HG03558 (cell line): Measurements from ENCODE around the gene LRRC74A.

ENCODE experiments used
- ATAC-seq: cut with Tn5 transposase; IDR thresholded peaks from one replicate; pipeline ENCODE4 v1.9.1; 2021; ENCODE audit warnings: moderate number of reproducible peaks; ENCODE audit not compliant: unreplicated experiment; ENCODE audit errors: extremely low read depth

Gene LRRC74A

DNA sequence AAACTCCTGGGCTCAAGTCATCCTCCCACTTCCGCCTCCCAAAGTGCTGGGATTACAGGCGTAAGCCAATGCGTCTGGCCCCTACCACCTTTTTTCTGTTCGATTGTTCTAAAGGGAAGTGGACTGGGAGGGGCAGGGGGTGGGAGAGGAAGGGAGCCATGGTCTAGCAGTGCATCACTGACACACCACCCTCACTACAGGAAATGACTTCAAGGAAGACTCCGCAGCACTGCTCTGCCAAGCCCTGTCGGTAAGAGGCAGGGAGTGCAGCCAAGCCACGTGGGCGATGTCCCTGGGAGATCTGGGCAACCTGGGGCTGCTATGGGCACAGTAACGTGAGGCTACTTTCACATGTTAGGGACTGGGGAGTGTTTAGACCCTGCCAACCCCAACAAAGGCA, 18.0 kb downstream of the LRRC74A start:
- no peak for ATAC-seq

- ATAC-seq, result no peak
Observed at GRCh38 chr14:76846331-76847047, 20.3 kb downstream of the LRRC74A start.

- ATAC-seq, result no peak
Observed at GRCh38 chr14:76848879-76849278, 22.7 kb downstream of the LRRC74A start.

DNA sequence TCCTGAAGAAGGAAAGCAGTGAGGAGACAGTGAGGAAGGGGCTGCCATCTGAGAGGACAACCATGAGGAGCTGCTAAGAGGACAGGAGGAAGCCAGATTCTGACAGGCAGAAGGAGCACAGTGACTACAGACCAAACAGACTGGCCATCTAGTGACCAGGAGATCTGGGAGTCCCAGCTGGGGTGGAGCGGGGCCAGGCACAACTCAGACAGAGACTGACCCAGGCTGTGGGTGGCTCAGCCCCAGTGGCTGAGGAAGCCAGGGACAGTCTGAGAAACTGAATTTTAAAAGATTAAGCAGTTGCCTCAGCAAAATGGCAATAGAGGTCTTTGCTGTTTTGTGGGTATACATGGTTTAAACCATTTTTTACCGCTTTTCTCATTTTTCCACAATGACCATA, 28.9 kb downstream of the LRRC74A start:
- no peak for ATAC-seq

GRCh38 chr14:76856769-76857168, 30.6 kb downstream of the LRRC74A start:
- no peak for ATAC-seq

DNA sequence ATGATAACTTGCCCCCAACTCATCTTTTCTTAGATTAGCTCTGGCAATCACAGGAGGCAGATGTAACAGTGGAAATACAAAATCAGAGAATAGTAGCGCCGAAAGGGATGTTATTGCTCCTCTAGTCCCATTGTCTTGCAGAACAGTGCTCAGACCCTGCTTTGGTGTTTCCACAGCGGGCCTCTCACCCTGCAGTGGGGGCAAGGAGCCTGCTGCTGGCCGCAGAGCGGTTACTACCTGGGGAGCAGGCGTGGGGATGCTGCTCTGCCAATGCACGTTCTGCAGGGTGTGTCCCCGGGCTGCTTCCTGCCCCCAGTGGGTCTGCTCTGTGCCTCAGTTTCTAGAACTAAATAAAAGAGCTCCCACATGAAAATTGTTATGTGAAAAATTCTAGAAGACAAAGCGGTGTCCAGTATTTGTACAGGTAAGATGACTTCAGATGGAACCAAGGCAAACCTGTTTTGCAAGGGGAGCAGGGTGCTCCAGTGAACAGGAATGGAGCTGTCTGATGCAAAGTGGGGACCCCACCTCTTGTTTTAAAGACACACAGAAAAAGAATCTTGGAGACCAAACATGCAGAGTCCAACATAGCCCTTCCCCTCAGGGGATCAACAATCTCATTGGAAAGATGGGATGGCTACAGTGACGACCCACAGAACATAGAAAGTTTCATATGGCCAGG, 35.5 kb downstream of the LRRC74A start:
- no peak for ATAC-seq

- no peak for ATAC-seq
Observed at GRCh38 chr14:76862546-76863282, 36.5 kb downstream of the LRRC74A start.

DNA sequence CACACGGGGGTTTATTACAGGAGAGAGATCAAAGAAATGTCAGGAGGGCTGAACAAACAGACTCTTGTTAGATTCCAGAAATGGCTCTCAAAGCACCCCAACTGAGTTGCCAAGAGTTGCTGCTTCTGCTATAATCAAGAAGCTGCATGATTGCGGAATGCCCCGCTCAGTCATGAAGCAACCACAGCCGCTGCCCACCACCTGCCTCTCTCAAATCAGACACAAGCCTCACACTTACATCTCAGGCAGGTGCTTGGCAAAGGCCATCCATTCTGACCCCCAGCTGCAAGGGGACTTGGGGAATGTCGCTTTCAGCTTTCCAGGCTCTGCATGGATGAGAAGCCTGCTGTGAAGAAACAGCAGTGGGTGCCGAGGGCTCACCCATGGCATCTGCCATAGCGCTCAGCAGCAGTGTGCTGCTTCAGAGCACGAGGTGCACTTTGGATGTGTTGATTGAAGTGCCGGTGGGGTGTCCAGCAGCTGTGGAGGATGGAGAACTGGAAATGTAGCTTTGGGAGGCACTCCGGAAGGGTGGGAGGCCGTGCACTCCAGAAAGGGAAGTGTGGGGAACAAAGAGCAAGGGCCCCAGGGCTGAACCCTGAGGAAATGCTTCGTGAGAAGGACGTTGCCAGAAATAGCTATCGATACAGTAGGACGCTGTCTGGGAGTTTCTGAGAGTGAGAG, 37.7 kb downstream of the LRRC74A start:
- ATAC-seq, result no peak

DNA sequence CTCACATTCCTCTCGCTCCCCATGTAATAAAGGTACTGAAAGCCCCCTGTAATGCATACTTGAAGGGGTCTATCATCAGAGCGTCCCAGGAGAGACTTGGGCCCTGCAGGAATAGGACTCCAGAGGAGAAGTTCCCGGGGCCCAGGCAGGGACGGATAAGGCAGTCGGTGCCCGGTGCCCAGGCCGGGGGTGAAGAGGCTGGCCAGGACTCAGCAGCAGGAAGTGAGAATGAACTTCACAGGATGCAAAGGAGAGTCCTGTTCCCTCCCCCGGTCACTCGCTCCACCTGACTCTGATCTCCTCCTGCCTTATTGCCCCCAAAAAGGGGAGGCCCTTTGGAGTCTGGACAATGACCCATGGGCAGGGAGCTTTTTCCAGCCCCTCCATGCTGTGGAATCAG, 40.2 kb downstream of the LRRC74A start:
- ATAC-seq, result no peak

DNA sequence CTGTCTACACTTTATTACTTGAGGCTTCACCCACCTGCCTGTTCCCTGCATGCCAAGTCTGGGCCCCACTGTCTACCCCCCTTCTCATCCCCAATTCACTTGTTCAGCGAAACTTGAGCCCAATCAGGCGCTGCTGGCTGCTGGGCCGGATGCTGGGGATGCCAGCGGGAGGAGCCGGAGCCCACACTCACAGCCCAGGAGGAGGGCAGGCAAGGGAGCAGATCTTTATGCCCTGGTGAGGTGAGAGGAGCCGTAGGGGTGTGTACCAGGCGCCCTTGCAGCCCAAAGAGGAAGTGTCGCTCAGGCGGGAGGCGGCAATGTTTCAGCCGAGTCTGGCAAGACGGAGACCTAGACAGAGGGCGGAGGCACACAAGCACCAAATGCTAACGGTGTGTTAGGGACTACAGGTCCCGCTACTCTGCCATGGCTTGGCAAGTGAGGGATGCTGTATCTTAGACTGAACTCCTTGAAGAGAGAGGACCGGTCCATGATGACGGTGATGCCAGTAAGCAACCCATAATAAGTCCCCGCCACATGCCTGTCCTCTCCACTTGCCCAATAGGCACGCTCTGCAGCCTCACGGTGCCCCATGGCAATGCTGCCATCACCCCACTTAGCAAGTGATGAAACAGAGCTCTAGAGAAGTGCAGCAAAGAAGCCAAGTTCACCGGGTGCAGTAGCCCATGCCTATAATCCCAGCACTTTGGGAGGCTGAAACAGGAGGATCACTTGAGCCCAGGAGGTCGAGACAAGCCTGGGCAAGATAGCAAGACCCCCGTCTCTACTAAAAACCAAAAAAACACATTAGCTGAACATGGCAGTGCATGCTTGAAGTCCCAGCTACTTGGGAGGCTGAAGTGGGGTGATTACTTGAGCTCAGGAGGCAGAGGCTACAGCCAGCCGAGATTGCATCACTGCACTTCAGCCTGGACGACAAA, 41.6 kb downstream of the LRRC74A start:
- no peak for ATAC-seq

DNA sequence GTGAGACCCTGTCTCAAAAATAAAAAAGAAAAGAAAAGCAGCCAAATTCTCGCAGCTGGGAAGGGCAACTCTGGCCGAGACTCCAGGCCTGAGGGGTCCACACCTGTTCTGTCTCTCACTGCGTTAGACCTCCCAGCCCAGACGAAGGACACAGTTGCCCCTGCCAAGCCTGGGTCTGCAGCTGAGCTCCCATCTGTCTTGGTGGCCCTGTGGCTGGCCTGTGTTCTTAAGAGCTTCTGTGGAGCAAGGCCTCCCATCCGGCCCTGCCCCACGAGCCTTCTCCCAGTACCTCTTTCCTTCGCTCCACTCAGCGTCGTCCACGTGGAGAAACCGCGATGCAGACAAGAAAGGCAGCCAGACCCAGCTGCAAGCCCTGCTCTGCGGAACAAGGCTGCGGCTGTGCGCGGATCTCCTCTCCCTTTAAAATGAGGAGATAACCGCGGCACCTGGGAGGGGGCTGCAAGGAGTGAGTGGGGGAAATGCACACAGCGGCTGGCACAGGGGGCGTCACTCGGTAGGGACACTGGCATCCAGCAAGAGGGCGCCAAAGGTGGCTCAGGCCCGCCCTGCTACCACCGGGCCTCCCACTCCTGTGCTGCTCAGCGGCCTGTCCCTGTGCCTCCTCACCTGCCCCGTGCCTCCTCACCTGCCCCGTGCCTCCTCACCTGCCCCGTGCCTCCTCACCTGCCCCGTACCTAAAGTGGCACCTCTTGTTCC, 42.4 kb downstream of the LRRC74A start:
- no peak for ATAC-seq

GRCh38 chr14:76870166-76870565, 44.0 kb downstream of the LRRC74A start:
- ATAC-seq, result no peak

- ATAC-seq, result no peak
Observed at GRCh38 chr14:76872796-76873432, 46.7 kb downstream of the LRRC74A start.

GRCh38 chr14:76874734-76875133, 48.5 kb downstream of the LRRC74A start:
- ATAC-seq, result no peak

GRCh38 chr14:76876076-76876475, 49.9 kb downstream of the LRRC74A start:
- no peak for ATAC-seq

DNA sequence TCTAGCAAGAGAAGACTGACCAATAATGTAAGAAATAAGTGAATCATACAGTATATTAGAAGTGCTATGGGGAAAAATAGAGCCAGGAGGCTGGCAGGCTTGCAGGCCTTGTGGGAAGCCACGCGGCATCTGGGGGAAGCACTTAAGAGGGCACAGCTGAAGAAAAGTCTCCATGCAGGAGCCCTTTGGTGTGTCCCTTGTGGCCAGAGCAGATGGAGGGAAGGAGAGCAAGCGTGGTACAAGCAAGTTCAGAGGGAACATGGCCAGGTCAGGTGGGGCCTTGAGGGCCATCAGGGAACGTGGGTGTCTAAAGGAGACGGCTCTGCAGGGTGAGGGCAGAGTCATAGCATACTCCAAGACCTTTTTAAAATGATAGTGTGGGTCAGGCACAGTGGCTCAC, 51.7 kb downstream of the LRRC74A start:
- no peak for ATAC-seq

GRCh38 chr14:76880449-76880848, 54.2 kb downstream of the LRRC74A start:
- ATAC-seq, result no peak

- no peak for ATAC-seq
Observed at GRCh38 chr14:76881348-76881747, 55.1 kb downstream of the LRRC74A start.

DNA sequence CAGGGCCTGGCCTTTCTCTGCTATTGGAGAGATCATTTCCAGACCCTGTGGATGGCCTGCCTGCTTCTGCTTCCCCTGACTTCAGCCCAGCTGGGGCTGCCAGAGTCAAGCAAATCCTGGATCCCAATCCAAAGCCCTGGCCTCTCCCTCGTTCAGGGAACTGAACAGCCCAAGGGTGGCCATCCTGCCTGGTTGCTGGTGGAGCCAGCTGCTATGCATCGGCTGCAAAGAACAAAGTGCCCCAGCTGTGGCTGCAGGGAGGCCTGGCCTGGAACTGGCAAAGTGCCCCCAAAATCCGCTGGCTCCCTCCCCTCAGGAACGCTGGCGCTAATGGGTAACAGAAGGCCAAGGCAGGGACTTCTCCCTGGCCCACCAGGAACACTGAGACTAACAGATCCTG, 56.4 kb downstream of the LRRC74A start:
- no peak for ATAC-seq
